Suprapubic skin (tissue), 4 donors: ENCODE data around the gene SEMA3A. TPM values are rescaled to one million over a fixed set of nuclear protein-coding genes. Genes with fewer than 3 reads are reported as not detected.

Experiments
- DNase-seq, 2 donors: peaks; one replicate each; pipeline ENCODE4 v3.0.0-alpha.2; 2019; ENCODE audit warnings: low spot score in 2 of 2
- H3K27ac ChIP-seq: fragments of 200-600 bp; sonication (generic); one replicate; pipeline ENCODE4 v1.5.1; 2019
- H3K27me3 ChIP-seq: fragments of 200-600 bp; sonication (generic); one replicate; pipeline ENCODE4 v1.5.1; 2019
- H3K36me3 ChIP-seq: fragments of 200-600 bp; sonication (generic); one replicate; pipeline ENCODE4 v1.5.1; 2019
- H3K4me1 ChIP-seq: fragments of 200-600 bp; sonication (generic); one replicate; pipeline ENCODE4 v1.5.1; 2019
- H3K4me3 ChIP-seq: fragments of 200-600 bp; sonication (generic); one replicate; pipeline ENCODE4 v1.5.1; 2019; ENCODE audit warnings: mild to moderate bottlenecking
- H3K9me3 ChIP-seq: fragments of 200-600 bp; sonication (generic); one replicate; pipeline ENCODE4 v1.5.1; 2019
- CTCF ChIP-seq, 2 donors: fragments of 200-600 bp in 1 of 2; fragments of 450-650 bp in 1 of 2; sonication (generic) in 1 of 2; IDR thresholded peaks; one replicate each; pipeline ENCODE4 v1.5.1; 2016 to 2019; ENCODE audit warnings: antibody characterized with exemption in 2 of 2, mild to moderate bottlenecking in 1 of 2, moderate library complexity in 1 of 2
- EP300 ChIP-seq: sonication (generic); formaldehyde crosslinking; IDR thresholded peaks from one replicate; pipeline ENCODE4 v1.6.1; 2017; ENCODE audit warnings: antibody characterized with exemption
- POLR2A ChIP-seq, 2 donors: fragments of 450-650 bp; IDR thresholded peaks; one replicate each; pipeline ENCODE4 v1.6.1; 2017; ENCODE audit warnings: antibody characterized with exemption in 2 of 2, mild to moderate bottlenecking in 2 of 2, moderate library complexity in 2 of 2
- POLR2AphosphoS5 ChIP-seq, 3 donors: sonication (generic); formaldehyde crosslinking; IDR thresholded peaks; one replicate each; pipeline ENCODE4 v1.6.1; 2017; ENCODE audit warnings: antibody characterized with exemption in 3 of 3
- WGBS: methylation state at CpG from one replicate; pipeline ENCODE4 v1.1.5; 2018; 5-methylcytosine and 5-hydroxymethylcytosine counted together
- total RNA-seq, 4 donors: library from RNA; depleted of rRNA; stranded (reverse); fragments of >200 nt; gene quantifications; one replicate each; pipeline ENCODE4 v1.1.0, GENCODE V29; 2016

The SEMA3A gene
- total RNA-seq, 4 donors from 2014 or later, result 1.1 to 7.3 (median 3.2) TPM

GRCh38 chr7:83913174-83913573 lies 281.4 kb downstream of the SEMA3A start:
- Histone ChIP-seq H3K27me3 (no peaks in the 10 kb centered on the region), H3K4me1 (no peaks in the 10 kb centered on the region), H3K4me3 (no peak overlapping the region), H3K36me3 (no peaks in the 10 kb centered on the region), H3K27ac (no peak overlapping the region), H3K9me3 (no peaks in the 10 kb centered on the region)
- DNase-seq, result no peak
- TF ChIP-seq POLR2A (IDR thresholded peaks at IDR 0.05) (no peak), CTCF (IDR thresholded peaks at IDR 0.05) (no peak), EP300 (no peak), POLR2AphosphoS5 (IDR thresholded peaks at IDR 0.05) (no peak)

GRCh38 chr7:83908526-83908925 lies 286.1 kb downstream of the SEMA3A start:
- H3K4me1 ChIP-seq, result no peaks in the 10 kb centered on the region
- no peak overlapping the region for H3K27ac ChIP-seq
- no peaks in the 10 kb centered on the region for H3K27me3 ChIP-seq
- 80% methylated on average over 2 of the region's 2 CpGs for WGBS
- no peak for TF ChIP-seq POLR2A (IDR thresholded peaks at IDR 0.05)
- no peak for TF ChIP-seq POLR2AphosphoS5 (IDR thresholded peaks at IDR 0.05)
- H3K9me3 ChIP-seq, result no peaks in the 10 kb centered on the region
- no peaks in the 10 kb centered on the region for H3K36me3 ChIP-seq
- DNase-seq, result no peak
- no peak overlapping the region for H3K4me3 ChIP-seq
